ENCODE results near the gene ABI3BP.

DNA sequence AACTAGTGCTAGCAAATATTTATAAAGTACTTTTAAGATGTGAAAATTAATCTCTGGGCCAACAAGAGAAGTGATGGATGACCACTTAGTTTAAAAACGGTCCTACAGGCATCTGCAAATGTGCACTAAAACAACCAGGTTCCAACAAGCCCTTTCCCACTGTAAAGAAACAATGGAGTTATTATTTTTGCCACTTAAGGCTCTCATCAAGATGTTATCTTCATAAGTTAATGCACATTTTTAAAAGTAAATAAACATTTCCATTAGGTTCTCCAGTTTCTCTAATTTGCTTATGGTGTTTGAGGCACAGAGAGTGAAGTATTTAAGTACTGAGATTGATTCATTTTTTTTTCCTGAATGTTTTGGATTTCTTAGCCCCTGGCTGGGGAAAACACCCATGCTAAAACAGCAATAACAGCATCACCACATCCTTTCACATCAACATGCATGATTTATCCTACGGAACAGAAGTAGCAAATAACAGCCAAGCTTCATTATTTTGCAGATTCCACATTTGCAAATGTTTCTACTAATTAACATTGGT, 20.8 kb downstream of the ABI3BP start:
- TF ChIP-seq CTCF (conservative IDR thresholded peaks at IDR 0.05) (no peak), ZFX (IDR thresholded peaks at IDR 0.05) (no peak)
